ENCODE data around the gene LBR.

Gene LBR

GRCh38 chr1:225366552-225366951 is 61.3 kb downstream of the LBR start:
- FAIRE-seq: no peak

GRCh38 chr1:225366018-225366417 is 61.8 kb downstream of the LBR start:
- FAIRE-seq: no peak

- FAIRE-seq: no peak
Observed at GRCh38 chr1:225364439-225364838, 63.4 kb downstream of the LBR start.

DNA sequence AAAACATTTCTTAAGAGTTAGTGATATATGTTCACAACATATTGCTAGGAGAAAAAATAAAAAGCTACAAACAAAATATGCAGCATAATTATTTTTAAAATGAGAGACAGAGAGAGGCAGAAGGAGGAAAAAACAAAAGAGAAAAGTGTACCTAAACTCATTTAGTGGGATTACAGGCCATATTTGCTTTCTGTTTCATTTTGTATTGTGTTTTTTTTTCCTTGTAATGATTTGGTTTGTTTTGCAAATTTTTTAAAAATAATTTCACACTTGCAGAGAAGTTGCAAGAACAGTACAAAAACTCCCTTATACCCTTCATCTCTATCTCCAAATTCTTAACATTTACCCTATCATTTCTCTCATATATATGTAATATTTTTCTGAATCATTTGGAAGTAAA is 65.0 kb downstream of the LBR start:
- FAIRE-seq: no peak

- FAIRE-seq: no peak
Observed at GRCh38 chr1:225361176-225361575, 66.7 kb downstream of the LBR start.

- no peak for FAIRE-seq
Observed at GRCh38 chr1:225360119-225360518, 67.7 kb downstream of the LBR start.

GRCh38 chr1:225355863-225356262 is 72.0 kb downstream of the LBR start:
- FAIRE-seq: no peak

GRCh38 chr1:225354906-225355305 is 72.9 kb downstream of the LBR start:
- no peak for FAIRE-seq

All from G401.6 (cell line).